ENCODE data around the gene CDH10. TPM values are rescaled to one million over a fixed set of nuclear protein-coding genes. Genes with fewer than 3 reads are reported as not detected.

CDH10 gene
- total and polyA plus RNA-seq, 9 of the 15 experiments (the other 6 are each of a cell fraction or from before 2014, with no cell fraction given), result not detected

DNA sequence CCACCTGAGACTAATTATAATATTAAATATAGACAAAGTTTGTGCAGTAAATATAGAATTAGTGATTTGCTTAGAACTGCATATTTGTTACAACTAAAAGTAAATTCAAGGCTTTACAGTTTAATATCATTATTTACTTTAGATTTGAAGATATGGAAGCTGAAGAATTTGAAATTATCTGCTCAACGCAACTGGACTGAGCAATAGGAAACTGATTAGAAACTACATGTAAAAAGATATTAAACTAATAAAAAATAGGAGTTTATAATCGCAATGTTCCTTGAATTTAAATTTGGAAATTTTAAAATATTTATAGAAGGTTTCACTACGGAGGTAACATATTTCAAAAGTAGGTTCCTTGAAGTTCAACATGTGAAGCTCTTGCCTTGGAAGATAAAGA, 55.2 kb downstream of the CDH10 start:
- H3K79me2 ChIP-seq (ENCODE audit: control insufficient read depth, insufficient read depth, low read length), result no peaks in the 10 kb centered on the region
- no TSS peak for BruUV-seq (replicated peaks)
- intact Hi-C loops (cut with micrococcal nuclease) (no loop called here), in situ Hi-C loops (cut with MboI) (no loop called here)
- H3K4me3 ChIP-seq, result no peak overlapping the region
- H3K4me1 ChIP-seq (replicated peaks in 1 of 2; ENCODE audit: control insufficient read depth in 2 of 2, insufficient read depth in 2 of 2, low read length in 2 of 2), result no peaks in the 10 kb centered on the region
- no peak overlapping the region for H2AFZ ChIP-seq (ENCODE audit: low read depth, low read length)
- no peaks in the 10 kb centered on the region; the same call in 1 of the 2 replicates for H3K9me3 ChIP-seq (replicated peaks; ENCODE audit: control insufficient read depth, insufficient read depth, low read depth, low read length)
- no peaks in the 10 kb centered on the region for H3K9me1 ChIP-seq (ENCODE audit: control insufficient read depth, insufficient read depth, low read length)
- no peak for DNase-seq (ENCODE audit: extremely low read depth in 1 of 4, low spot score in 3 of 4)
- POLR2A ChIA-PET, result no interaction called here
- no peaks in the 10 kb centered on the region for H3K27me3 ChIP-seq (ENCODE audit: control insufficient read depth in 2 of 2, insufficient read depth in 2 of 2, low read length in 2 of 2)
- no peaks in the 10 kb centered on the region for H4K20me1 ChIP-seq (replicated peaks; ENCODE audit: control insufficient read depth, insufficient read depth, low read length)
- 0% methylated on average over 3 of the region's 3 CpGs for WGBS (ENCODE audit: insufficient coverage, low coverage, missing lambda C conversion rate)
- H3K27ac ChIP-seq (ENCODE audit: extremely low read depth, low read depth, low read length), result no peak overlapping the region
- CTCF ChIA-PET (ENCODE audit: low intra/inter-chr PET ratio), result no interaction called here
- no peak overlapping the region for H3K9ac ChIP-seq (ENCODE audit: insufficient read depth in 1 of 2, low read depth in 2 of 2, low read length in 2 of 2)
- no peak for FAIRE-seq
- H3K36me3 ChIP-seq (ENCODE audit: control insufficient read depth, insufficient read depth, low read length), result no peaks in the 10 kb centered on the region
- no peak overlapping the region for H3K4me2 ChIP-seq (ENCODE audit: insufficient read depth, low read length)
- ATAC-seq, result no peak
- TF ChIP-seq ZNF449 (CRISPR knock-in tag; IDR thresholded peaks at IDR 0.05), result no peak
- no peak for TF ChIP-seq ZNF778 (CRISPR knock-in tag; IDR thresholded peaks at IDR 0.05)
- TF ChIP-seq ZBTB7A (IDR thresholded peaks at IDR 0.05; ENCODE audit: borderline replicate concordance, control insufficient read depth, low read depth, low read length), result no peak
- TF ChIP-seq LARP7 (IDR thresholded peaks at IDR 0.05), result no peak
- TF ChIP-seq HDAC1 (IDR thresholded peaks at IDR 0.05), result no peak
- no peak for TF ChIP-seq ZNF436 (CRISPR knock-in tag; IDR thresholded peaks at IDR 0.05)
- no peak for TF ChIP-seq ZNF124 (CRISPR knock-in tag; IDR thresholded peaks at IDR 0.05)
- no peak for TF ChIP-seq ZHX1 (conservative IDR thresholded peaks at IDR 0.05; ENCODE audit: low read length)
- TF ChIP-seq ZBTB40 (IDR thresholded peaks at IDR 0.05), result no peak
- TF ChIP-seq ZBTB40 (CRISPR knock-in tag; IDR thresholded peaks at IDR 0.05), result no peak
- no peak for TF ChIP-seq RBFOX2 (IDR thresholded peaks at IDR 0.05; ENCODE audit: low read depth, low read length)

Measured in K562 (cell line).